Right atrium auricular region (tissue), 2 donors: Measurements from ENCODE around the gene TMPRSS4. TPM values are rescaled to one million over a fixed set of nuclear protein-coding genes. Genes with fewer than 3 reads are reported as not detected.

Source experiments
- DNase-seq: peaks from one replicate; pipeline ENCODE4 v3.0.0-alpha.2; 2019; ENCODE audit warnings: low spot score
- H3K27ac ChIP-seq, 2 donors: fragments of 200-600 bp; sonication (generic); 1 replicate in 1 of 2; 2 replicates in 1 of 2; pipeline ENCODE4 v1.5.1; 2016 to 2019
- H3K27me3 ChIP-seq, 2 donors: fragments of 200-600 bp; sonication (generic); one replicate each; pipeline versions ENCODE4 v1.5.1 to v1.6.0; 2017 to 2019
- H3K36me3 ChIP-seq: fragments of 200-600 bp; sonication (generic); one replicate; pipeline ENCODE4 v1.5.1; 2016
- H3K4me1 ChIP-seq, 2 donors: fragments of 200-600 bp; sonication (generic); one replicate each; pipeline versions ENCODE4 v1.5.1 to v1.6.0; 2017 to 2019
- H3K4me3 ChIP-seq, 2 donors: fragments of 200-600 bp; sonication (generic); 1 replicate in 1 of 2; 2 replicates in 1 of 2; pipeline ENCODE4 v1.5.1; 2017 to 2019; ENCODE audit warnings: mild to moderate bottlenecking in 1 of 2, moderate library complexity in 1 of 2
- H3K9me3 ChIP-seq, 2 donors: fragments of 200-600 bp; sonication (generic); one replicate each; pipeline ENCODE4 v1.5.1; 2019
- total RNA-seq, 2 donors: library from RNA; depleted of rRNA; stranded (reverse); fragments of >200 nt; gene quantifications; one replicate each; pipeline ENCODE4 v1.1.0, GENCODE V29; 2016
- TF ChIP-seq, protein P1 (sequence below), 2 donors: fragments of 200-600 bp; sonication (generic); IDR thresholded peaks; one replicate each; pipeline ENCODE4 v1.5.1; 2019; ENCODE audit warnings: antibody characterized with exemption in 2 of 2

TMPRSS4 gene
- total RNA-seq, 2 donors from 2014 or later, result not detected

DNA sequence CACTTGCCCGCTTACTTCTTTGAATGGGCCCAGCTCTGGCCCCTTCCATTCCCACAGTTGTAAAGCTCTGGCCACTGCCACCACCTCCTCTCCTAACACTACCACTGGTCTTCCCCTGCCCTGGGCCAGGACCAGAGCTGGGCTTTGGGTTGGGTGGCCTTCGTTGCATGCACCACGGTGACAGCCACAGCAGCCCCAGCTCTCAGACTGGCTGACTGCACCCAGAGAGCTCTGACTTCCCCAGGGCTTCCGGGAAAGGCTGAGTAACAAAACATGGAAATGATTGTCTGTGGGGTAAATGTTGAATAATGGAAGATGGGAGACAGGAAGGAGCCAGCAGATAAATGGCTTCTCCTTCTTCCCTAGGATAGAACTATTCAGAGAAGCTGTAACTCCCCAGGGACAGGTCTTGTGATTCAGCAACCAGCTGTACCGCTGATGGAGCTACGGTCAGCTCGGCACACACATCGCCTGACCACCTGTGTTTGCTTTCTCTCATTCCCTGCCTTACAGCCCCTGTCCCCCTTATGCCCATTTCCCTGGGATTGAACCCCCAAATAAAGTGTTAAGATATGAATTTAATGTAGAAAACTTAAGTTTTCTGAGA, 48.2 kb downstream of the TMPRSS4 start:
- no peak overlapping the region for H3K4me3 ChIP-seq
- no peaks in the 10 kb centered on the region for H3K27me3 ChIP-seq
- DNase-seq, result no peak
- no peak overlapping the region for H3K27ac ChIP-seq
- H3K36me3 ChIP-seq, result no peaks in the 10 kb centered on the region
- TF ChIP-seq, protein P1, sequence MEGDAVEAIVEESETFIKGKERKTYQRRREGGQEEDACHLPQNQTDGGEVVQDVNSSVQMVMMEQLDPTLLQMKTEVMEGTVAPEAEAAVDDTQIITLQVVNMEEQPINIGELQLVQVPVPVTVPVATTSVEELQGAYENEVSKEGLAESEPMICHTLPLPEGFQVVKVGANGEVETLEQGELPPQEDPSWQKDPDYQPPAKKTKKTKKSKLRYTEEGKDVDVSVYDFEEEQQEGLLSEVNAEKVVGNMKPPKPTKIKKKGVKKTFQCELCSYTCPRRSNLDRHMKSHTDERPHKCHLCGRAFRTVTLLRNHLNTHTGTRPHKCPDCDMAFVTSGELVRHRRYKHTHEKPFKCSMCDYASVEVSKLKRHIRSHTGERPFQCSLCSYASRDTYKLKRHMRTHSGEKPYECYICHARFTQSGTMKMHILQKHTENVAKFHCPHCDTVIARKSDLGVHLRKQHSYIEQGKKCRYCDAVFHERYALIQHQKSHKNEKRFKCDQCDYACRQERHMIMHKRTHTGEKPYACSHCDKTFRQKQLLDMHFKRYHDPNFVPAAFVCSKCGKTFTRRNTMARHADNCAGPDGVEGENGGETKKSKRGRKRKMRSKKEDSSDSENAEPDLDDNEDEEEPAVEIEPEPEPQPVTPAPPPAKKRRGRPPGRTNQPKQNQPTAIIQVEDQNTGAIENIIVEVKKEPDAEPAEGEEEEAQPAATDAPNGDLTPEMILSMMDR (IDR thresholded peaks at IDR 0.05), result no peak
- no peaks in the 10 kb centered on the region for H3K9me3 ChIP-seq
- H3K4me1 ChIP-seq, result no peaks in the 10 kb centered on the region

DNA sequence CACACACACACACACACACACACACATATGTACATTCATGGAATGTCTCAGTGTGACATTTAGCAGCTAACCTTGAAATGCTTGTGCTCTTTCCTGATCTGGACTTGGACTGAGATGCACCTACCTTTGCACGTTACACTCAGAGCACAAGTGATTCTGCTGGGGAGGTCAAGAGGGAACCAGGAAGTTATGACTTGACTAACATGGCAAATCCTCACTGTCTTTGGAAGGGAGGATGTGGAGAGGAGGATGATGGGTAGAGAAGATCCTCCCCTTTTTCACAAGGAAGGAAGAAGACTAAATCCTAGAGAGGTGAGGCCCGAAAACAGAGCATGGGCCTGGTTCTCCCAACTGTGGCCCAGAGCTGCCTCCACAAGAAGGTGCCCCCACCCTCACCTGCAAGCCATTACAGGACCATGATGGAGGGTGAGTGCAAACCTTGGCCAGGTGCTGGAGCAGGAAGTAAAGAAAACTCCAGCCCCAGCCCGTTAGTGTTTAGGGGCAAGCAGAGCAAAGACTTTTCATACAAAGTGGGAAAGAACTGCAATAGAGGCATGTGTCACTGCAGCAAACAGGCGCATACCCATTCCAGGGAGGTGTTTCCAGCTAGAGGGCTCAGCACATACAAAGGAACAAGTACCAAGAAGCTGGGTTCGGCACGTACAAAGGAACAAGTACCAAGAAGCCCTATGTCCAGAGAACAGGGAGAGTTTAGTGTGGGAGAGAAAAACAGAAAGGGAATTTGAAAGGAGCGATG, 49.4 kb downstream of the TMPRSS4 start:
- no peak overlapping the region for H3K4me3 ChIP-seq
- TF ChIP-seq, protein P1 (IDR thresholded peaks at IDR 0.05), result no peak

DNA sequence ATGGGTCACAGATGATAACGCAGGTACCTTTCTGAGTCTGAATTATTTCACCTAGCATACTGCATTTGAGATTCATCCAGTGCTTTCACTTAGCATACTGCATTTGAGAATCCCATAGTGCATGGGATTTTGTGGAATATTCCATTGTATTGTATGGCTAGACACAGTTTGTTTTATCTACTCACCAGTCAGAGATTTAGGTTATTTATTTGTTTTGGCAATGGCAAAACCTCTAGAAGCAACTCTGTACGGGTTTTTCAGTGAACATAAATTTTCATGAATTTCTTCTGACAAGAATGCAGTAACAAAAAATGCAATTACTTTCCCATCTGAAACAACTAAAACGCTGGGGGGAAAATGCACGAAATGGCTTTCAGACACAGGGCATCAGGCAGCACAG, 51.4 kb downstream of the TMPRSS4 start:
- no peak overlapping the region for H3K27ac ChIP-seq
- no peaks in the 10 kb centered on the region for H3K9me3 ChIP-seq
- DNase-seq, result no peak

More for the DNA sequence above, 49.4 kb downstream of the TMPRSS4 start:
- no peak overlapping the region for H3K27ac ChIP-seq
- H3K27me3 ChIP-seq, result no peaks in the 10 kb centered on the region
- no peaks in the 10 kb centered on the region for H3K9me3 ChIP-seq
- DNase-seq, result no peak
- H3K36me3 ChIP-seq, result no peaks in the 10 kb centered on the region
- no peaks in the 10 kb centered on the region for H3K4me1 ChIP-seq

DNA sequence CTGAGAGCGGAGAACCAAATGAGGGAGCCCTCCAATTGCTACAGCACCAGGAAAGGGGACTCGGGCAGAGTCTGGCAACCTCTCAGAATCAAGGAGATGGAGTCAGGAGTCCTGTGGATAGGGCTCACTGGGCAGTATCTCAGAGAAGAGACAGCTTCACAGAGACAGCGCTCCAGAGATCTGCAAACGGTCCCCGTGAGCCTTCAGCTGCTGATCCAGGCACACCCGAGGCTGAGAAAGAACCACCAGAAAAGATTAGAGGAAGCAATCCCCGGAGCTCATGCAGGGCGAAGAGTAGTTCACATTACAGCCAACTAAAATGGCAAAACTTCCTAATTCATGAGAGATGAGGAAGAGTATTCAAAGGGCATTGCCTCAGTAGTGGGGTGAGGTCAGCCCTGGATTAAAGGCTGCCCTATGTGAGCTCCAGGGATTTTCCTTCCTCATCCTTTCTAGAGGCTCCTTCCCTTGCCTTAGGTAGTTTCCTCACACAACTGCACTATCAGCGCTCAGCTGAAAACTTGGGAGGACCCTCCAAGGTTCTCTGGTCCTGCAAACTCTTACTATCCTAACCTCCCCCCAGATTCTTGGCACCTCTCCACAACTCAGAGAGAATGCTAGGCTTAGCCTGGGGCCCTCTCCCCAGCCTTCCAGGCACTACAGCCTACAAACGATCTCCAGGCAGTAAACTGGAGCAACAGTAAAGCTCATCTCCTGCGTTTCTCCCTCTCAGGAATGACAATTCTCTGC, 52.0 kb downstream of the TMPRSS4 start:
- TF ChIP-seq, protein P1 (IDR thresholded peaks at IDR 0.05), result no peak
- no peak for DNase-seq
- Histone ChIP-seq H3K4me1 (no peaks in the 10 kb centered on the region), H3K27ac (no peak overlapping the region), H3K36me3 (no peaks in the 10 kb centered on the region), H3K4me3 (no peak overlapping the region), H3K27me3 (no peaks in the 10 kb centered on the region), H3K9me3 (no peaks in the 10 kb centered on the region)

More for the DNA sequence above, 51.4 kb downstream of the TMPRSS4 start:
- Histone ChIP-seq H3K4me3 (no peak overlapping the region), H3K27me3 (no peaks in the 10 kb centered on the region), H3K36me3 (no peaks in the 10 kb centered on the region), H3K4me1 (no peaks in the 10 kb centered on the region)
- TF ChIP-seq, protein P1 (IDR thresholded peaks at IDR 0.05), result no peak

DNA sequence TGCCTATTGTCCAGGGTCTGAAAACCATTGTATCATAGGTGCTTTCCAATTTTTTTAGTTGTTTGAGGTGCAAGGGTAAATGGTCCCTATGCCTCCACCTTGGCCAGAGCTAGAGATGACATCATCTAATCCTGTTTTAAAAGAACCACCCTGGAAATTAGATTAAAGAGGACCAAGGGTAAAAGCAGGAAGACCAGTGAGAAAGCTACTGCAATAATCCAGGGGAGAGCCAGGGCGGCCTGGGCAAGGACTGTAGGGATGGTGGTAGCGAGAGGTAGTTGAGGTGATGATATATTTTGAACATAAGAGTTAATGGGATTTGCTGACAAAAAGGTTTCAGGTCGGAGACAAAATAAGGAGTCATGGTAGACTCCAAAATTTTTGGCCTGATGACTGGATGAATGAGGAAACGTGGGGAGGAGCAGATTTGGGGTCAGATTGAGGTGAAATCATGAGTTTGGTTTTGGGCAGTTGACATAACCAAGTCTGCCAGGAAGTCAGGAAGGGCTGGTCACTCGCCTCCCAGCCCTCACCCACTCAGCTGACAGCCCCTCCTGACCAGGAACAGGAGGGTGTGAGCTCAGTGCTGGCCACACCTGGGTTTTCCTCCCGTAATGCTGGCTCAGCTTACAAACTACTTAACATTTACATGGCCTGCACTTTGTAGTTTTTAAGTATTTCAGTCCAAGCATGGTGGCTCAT, 52.7 kb downstream of the TMPRSS4 start:
- H3K27me3 ChIP-seq, result no peaks in the 10 kb centered on the region
- H3K4me1 ChIP-seq, result no peaks in the 10 kb centered on the region
- no peak overlapping the region for H3K4me3 ChIP-seq
- no peak for DNase-seq
- H3K27ac ChIP-seq, result no peak overlapping the region
- TF ChIP-seq, protein P1 (IDR thresholded peaks at IDR 0.05), result no peak
- H3K36me3 ChIP-seq, result no peaks in the 10 kb centered on the region
- H3K9me3 ChIP-seq, result no peaks in the 10 kb centered on the region
